Gastrocnemius medialis (tissue), 4 donors: ENCODE measurements around the gene PSMG2. TPM values are rescaled to one million over a fixed set of nuclear protein-coding genes. Genes with fewer than 3 reads are reported as not detected.

Experiments used
- ATAC-seq, 2 donors: fragments of 150-250 bp; one replicate each; pipeline ENCODE4 v1.9.1; 2016
- DNase-seq, 2 donors: peaks; one replicate each; pipeline ENCODE4 v3.0.0-alpha.2; 2019
- H3K27ac ChIP-seq, 4 donors: fragments of 200-600 bp; sonication (generic); 1 replicate in 1 of 4; 2 replicates in 3 of 4; pipeline ENCODE4 v1.5.1; 2016 to 2018; ENCODE audit warnings: mild to moderate bottlenecking in 2 of 4, moderate library complexity in 1 of 4
- H3K27me3 ChIP-seq, 3 donors: fragments of 200-600 bp; sonication (generic) in 2 of 3; 1 replicate in 1 of 3; 2 replicates in 2 of 3; pipeline versions ENCODE4 v1.5.1 to v1.6.0; 2016 to 2019; ENCODE audit warnings: mild to moderate bottlenecking in 1 of 3, moderate library complexity in 1 of 3
- H3K36me3 ChIP-seq, 2 donors: fragments of 200-600 bp; sonication (generic) in 1 of 2; one replicate each; pipeline ENCODE4 v1.5.1; 2017 to 2018
- H3K4me1 ChIP-seq, 2 donors: fragments of 200-600 bp; sonication (generic) in 1 of 2; one replicate each; pipeline ENCODE4 v1.5.1; 2016 to 2017; ENCODE audit warnings: mild to moderate bottlenecking in 2 of 2
- H3K4me3 ChIP-seq, 4 donors: fragments of 200-600 bp; sonication (generic) in 3 of 4; 1 replicate in 1 of 4; 2 replicates in 3 of 4; pipeline ENCODE4 v1.5.1; 2016 to 2019; ENCODE audit warnings: mild to moderate bottlenecking in 2 of 4
- H3K9me3 ChIP-seq, 3 donors: fragments of 200-600 bp; sonication (generic) in 2 of 3; 1 replicate in 1 of 3; 2 replicates in 2 of 3; pipeline ENCODE4 v1.5.1; 2016 to 2019
- POLR2A ChIP-seq, 2 donors: fragments of 450-650 bp; IDR thresholded peaks; one replicate each; pipeline ENCODE4 v1.6.1; 2017; ENCODE audit warnings: antibody characterized with exemption in 2 of 2, mild to moderate bottlenecking in 2 of 2, moderate library complexity in 2 of 2
- in situ Hi-C, 4 donors: fragments of 200-750 bp; cut with MboI; loops; one replicate each; pipeline versions ENCODE4 v1.15.0 to v1.8.0; 2017; ENCODE audit warnings: low sequenced_read_pairs in 4 of 4
- intact Hi-C: fragments of 100-400 bp; cut with DNase I; formaldehyde crosslinking; loops from one replicate; pipeline ENCODE4 v1.15.1; 2023; ENCODE audit warnings: low total_unique reads
- total RNA-seq, 4 donors: library from RNA; depleted of rRNA; stranded (reverse); fragments of >200 nt; gene quantifications; one replicate each; pipeline versions ENCODE4 v1.1.0 to v1.2.3, GENCODE V29; 2016
- TF ChIP-seq, protein P1 (sequence below), 5 experiments: fragments of 450-650 bp in 3 of 5; fragments of 200-600 bp in 2 of 5; sonication (generic) in 2 of 5; IDR thresholded peaks in 4 of 5; conservative IDR thresholded peaks in 1 of 5; 1 replicate in 4 of 5; 2 replicates in 1 of 5; pipeline ENCODE4 v1.5.1; 2016 to 2019; ENCODE audit warnings: antibody characterized with exemption in 5 of 5, mild to moderate bottlenecking in 3 of 5, moderate library complexity in 3 of 5

PSMG2 gene
- total RNA-seq, 4 donors from 2014 or later = 49.6 to 94.2 (median 63.4) TPM

DNA sequence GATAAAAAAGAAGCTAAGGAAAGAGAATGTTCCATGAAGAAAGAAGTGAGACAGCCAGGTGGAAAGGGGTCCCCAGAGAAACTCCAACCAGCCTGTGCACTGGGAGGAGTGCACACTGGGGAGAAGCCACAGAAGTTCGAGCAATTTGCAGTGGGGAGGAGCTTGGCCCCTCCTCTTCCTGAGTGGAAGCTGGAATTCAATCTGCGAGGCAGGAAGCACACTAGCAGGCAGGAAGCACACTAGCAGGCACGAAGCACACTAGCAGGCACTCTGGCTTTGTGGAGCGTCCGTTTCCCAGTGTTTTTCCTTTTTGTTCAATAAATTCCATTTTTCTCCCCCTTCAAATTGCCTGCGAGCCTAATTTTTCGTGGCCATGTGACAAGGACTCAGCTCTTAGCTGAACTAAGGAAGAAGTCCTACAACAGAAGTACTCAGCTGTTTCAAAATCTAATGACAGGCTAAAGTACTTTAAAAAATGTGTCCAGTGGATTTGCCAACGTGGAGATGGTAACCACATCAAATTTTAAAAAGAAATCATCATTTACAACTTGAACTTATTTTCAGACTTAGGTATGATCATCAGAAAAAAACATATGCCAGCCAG, 23.6 kb upstream of the PSMG2 start:
- in situ Hi-C loops = no loop called here
- peak; percentile 75 to 80 for ATAC-seq
- TF ChIP-seq, protein P1, sequence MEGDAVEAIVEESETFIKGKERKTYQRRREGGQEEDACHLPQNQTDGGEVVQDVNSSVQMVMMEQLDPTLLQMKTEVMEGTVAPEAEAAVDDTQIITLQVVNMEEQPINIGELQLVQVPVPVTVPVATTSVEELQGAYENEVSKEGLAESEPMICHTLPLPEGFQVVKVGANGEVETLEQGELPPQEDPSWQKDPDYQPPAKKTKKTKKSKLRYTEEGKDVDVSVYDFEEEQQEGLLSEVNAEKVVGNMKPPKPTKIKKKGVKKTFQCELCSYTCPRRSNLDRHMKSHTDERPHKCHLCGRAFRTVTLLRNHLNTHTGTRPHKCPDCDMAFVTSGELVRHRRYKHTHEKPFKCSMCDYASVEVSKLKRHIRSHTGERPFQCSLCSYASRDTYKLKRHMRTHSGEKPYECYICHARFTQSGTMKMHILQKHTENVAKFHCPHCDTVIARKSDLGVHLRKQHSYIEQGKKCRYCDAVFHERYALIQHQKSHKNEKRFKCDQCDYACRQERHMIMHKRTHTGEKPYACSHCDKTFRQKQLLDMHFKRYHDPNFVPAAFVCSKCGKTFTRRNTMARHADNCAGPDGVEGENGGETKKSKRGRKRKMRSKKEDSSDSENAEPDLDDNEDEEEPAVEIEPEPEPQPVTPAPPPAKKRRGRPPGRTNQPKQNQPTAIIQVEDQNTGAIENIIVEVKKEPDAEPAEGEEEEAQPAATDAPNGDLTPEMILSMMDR (IDR thresholded peaks at IDR 0.05 in 4 of 5, conservative IDR thresholded peaks at IDR 0.05 in 1 of 5) = no peak
- TF ChIP-seq POLR2A (IDR thresholded peaks at IDR 0.05) = peak in 1 of 2 donors; percentile 45
- Histone ChIP-seq H3K36me3 (peaks cover 0 to 19% of the 10 kb centered on the region in 2 donors), H3K27ac (peak overlapping the region; percentile 59 to 73 (median 70)), H3K27me3 (no peaks in the 10 kb centered on the region), H3K4me3 (peak overlapping the region in 2 of 4 donors; percentile 22 to 31), H3K4me1 (peaks cover 0 to 3% of the 10 kb centered on the region in 2 donors), H3K9me3 (no peaks in the 10 kb centered on the region)
- DNase-seq = peak; percentile 30 to 40
- intact Hi-C loops = no loop called here

DNA sequence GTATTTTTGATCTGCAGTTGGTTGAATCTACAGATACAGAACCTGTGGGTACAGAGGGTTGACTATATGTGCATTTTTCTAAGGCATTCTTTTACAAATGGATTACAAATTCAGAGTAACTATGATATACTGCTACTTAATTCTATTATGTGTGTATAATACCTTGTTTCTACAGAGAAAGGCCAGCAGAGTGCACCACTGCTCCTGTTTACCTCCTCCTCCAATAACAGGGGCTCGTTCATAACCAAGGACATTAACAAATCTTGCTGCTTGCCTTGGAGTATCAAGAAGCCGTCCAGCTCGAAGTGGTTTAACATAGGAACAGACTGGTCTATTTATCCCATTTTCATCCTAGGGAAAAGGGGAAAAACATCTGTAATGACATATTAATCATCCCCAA, 16.7 kb upstream of the PSMG2 start:
- Histone ChIP-seq H3K36me3 (peaks cover 0 to 26% of the 10 kb centered on the region in 2 donors), H3K27me3 (no peaks in the 10 kb centered on the region), H3K9me3 (no peaks in the 10 kb centered on the region), H3K4me3 (no peak overlapping the region), H3K27ac (no peak overlapping the region), H3K4me1 (no peaks in the 10 kb centered on the region)
- in situ Hi-C loops (no loop called here), intact Hi-C loops (no loop called here)
- DNase-seq = no peak
- no peak for ATAC-seq
- TF ChIP-seq POLR2A (IDR thresholded peaks at IDR 0.05) = no peak
- TF ChIP-seq, protein P1 (IDR thresholded peaks at IDR 0.05 in 4 of 5, conservative IDR thresholded peaks at IDR 0.05 in 1 of 5) = no peak

DNA sequence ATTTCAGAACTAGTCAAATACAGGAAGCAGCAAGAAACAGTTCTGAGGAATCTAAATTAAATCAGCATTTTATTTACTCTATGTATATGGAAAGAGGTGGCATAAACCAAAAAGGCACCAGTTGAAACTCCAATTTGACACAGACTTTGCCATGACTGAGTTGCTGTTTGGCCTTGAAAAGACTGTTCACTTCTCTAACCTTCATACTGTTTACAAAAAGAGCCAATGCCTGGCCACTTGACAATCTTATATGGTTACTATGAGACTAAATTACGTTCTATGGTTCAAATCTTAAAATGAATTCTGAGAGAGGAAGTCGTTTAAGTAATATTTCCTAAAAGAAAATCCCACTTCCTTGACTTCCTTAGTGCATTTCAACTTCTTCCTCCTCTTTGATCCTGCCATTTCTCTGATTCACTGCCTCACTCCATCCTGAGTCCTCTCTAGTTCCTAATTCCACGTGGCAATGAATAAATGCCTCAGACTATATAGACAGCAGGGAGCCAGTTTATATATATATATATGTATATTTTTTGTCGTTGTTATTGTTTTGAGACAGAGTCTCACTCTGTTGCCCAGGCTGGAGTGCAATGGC, 13.5 kb upstream of the PSMG2 start:
- Histone ChIP-seq H3K4me3 (no peak overlapping the region), H3K27ac (no peak overlapping the region), H3K36me3 (peaks cover 0 to 36% of the 10 kb centered on the region in 2 donors), H3K27me3 (no peaks in the 10 kb centered on the region), H3K4me1 (no peaks in the 10 kb centered on the region), H3K9me3 (no peaks in the 10 kb centered on the region)
- in situ Hi-C loops = no loop called here
- TF ChIP-seq, protein P1 (IDR thresholded peaks at IDR 0.05 in 4 of 5, conservative IDR thresholded peaks at IDR 0.05 in 1 of 5) = no peak
- no peak for TF ChIP-seq POLR2A (IDR thresholded peaks at IDR 0.05)
- intact Hi-C loops = no loop called here
- no peak for ATAC-seq
- no peak for DNase-seq

DNA sequence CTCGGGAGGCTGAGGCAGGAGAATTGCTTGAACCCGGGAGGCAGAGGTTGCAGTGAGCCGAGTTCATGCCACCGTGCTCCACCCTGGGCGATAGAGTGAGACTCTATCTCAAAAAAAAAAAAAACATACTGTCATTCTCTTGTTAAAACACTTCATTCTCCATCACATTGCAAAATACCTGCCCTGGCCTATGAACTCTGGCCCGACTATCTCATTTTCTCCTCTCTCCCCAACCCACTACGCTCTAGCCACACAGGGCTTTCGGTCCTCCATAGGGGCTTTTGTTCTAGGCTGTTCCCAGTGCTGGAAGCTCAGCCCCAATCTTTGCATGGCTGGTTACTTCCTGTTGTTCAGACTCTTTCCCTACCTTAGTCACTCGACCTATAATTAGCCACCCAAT, 10.6 kb upstream of the PSMG2 start:
- DNase-seq (no peak), ATAC-seq (no peak)
- in situ Hi-C loops (no loop called here), intact Hi-C loops (no loop called here)
- H3K9me3 ChIP-seq = no peaks in the 10 kb centered on the region
- H3K4me3 ChIP-seq = no peak overlapping the region
- H3K4me1 ChIP-seq = no peaks in the 10 kb centered on the region
- H3K36me3 ChIP-seq = peaks cover 0 to 19% of the 10 kb centered on the region in 2 donors
- TF ChIP-seq POLR2A (IDR thresholded peaks at IDR 0.05) = no peak
- TF ChIP-seq, protein P1 (IDR thresholded peaks at IDR 0.05 in 4 of 5, conservative IDR thresholded peaks at IDR 0.05 in 1 of 5) = no peak
- H3K27me3 ChIP-seq = no peaks in the 10 kb centered on the region
- no peak overlapping the region for H3K27ac ChIP-seq
